Heart left ventricle (tissue), 13 donors: ENCODE data around the gene HCLS1.

Experiments
- CTCF ChIP-seq, 12 donors: fragments of 200-600 bp; sonication (generic) in 4 of 12; IDR thresholded peaks; one replicate each; pipeline versions ENCODE4 v1.5.0 to v1.8.0; 2018 to 2022; ENCODE audit warnings: antibody characterized with exemption in 12 of 12, mild to moderate bottlenecking in 5 of 12
- POLR2A ChIP-seq, 2 donors: fragments of 450-650 bp; IDR thresholded peaks; one replicate each; pipeline ENCODE4 v1.6.1; 2017; ENCODE audit warnings: antibody characterized with exemption in 2 of 2, mild to moderate bottlenecking in 2 of 2, moderate library complexity in 2 of 2
- donor health status: ischemic (EF 13 %, LVEDD 7.1; RV severe dilation, severe dysfunction).
- donor health status: DM: no; HTN: yes; CAD: no.
- donor health status: DM: no; HTN: no; CAD: no.
- donor health status: ischemic (EF 25% LVEDD 6.9; RV normal size, moderate dysfunction).
- donor health status: ischemic (EF 25% LVEDD 5.7; RV mildly dilated, moderate dysfunction).
- donor health status: ischemic (EF 35%, LVEDD 5.7; RV mildly dilated, moderate dysfunction).
- donor health status: nonischemic (EF 11% LVEDD 7.7; RV severe dilation, severe dysfunction).
- donor health status: DM: yes; HTN: yes; CAD: no.
- donor health status: PGD.
- donor health status: ischemic (EF 29% LVEDD 5.4; RV normal size, mild dysfunction).
- donor health status: nonischemic (EF 23%, LVEDD 6.1; RV moderate dilation, normal function).

GRCh38 chr3:121629601-121630000 lies 31.1 kb downstream of the HCLS1 start:
- TF ChIP-seq CTCF (IDR thresholded peaks at IDR 0.05) (no peak), POLR2A (IDR thresholded peaks at IDR 0.05) (no peak)
